GM21447 (cell line): Measurements from ENCODE around the gene CD74.

Experiments
- ATAC-seq: cut with Tn5 transposase; IDR thresholded peaks from one replicate; pipeline ENCODE4 v1.9.1; 2021; ENCODE audit not compliant: unreplicated experiment

The CD74 gene

GRCh38 chr5:150397782-150398721 lies 14.7 kb downstream of the CD74 start:
- no peak for ATAC-seq

GRCh38 chr5:150397146-150397781 lies 15.4 kb downstream of the CD74 start:
- ATAC-seq = no peak

- ATAC-seq = no peak
Observed at GRCh38 chr5:150396267-150396666, 16.4 kb downstream of the CD74 start.

- no peak for ATAC-seq
Observed at GRCh38 chr5:150395688-150395975, 17.1 kb downstream of the CD74 start.

- ATAC-seq = no peak
Observed at GRCh38 chr5:150394912-150395687, 17.6 kb downstream of the CD74 start.

- ATAC-seq = peak; percentile 47
Observed at GRCh38 chr5:150394131-150394530, 18.6 kb downstream of the CD74 start.

- no peak for ATAC-seq
Observed at GRCh38 chr5:150393096-150393645, 19.5 kb downstream of the CD74 start.

- ATAC-seq = no peak
Observed at GRCh38 chr5:150392680-150393079, 20.0 kb downstream of the CD74 start.

- ATAC-seq = no peak
Observed at GRCh38 chr5:150391986-150392385, 20.7 kb downstream of the CD74 start.

GRCh38 chr5:150391064-150391834 lies 21.5 kb downstream of the CD74 start:
- ATAC-seq = no peak

- no peak for ATAC-seq
Observed at GRCh38 chr5:150389531-150390266, 23.0 kb downstream of the CD74 start.

GRCh38 chr5:150386024-150386855 lies 26.5 kb downstream of the CD74 start:
- no peak for ATAC-seq

- ATAC-seq = no peak
Observed at GRCh38 chr5:150384701-150385100, 28.0 kb downstream of the CD74 start.

- no peak for ATAC-seq
Observed at GRCh38 chr5:150377964-150378694, 34.6 kb downstream of the CD74 start.

- no peak for ATAC-seq
Observed at GRCh38 chr5:150376799-150377771, 35.6 kb downstream of the CD74 start.

- ATAC-seq = no peak
Observed at GRCh38 chr5:150374651-150375050, 38.1 kb downstream of the CD74 start.

GRCh38 chr5:150372639-150373038 lies 40.1 kb downstream of the CD74 start:
- ATAC-seq = no peak
